ENCODE measurements around the gene TNFRSF14. TPM values are rescaled to one million over a fixed set of nuclear protein-coding genes. Genes with fewer than 3 reads are reported as not detected.

TNFRSF14 gene
- total and polyA plus RNA-seq, 9 of the 15 experiments (the other 6 are each of a cell fraction or from before 2014, with no cell fraction given): 0.11 to 2.3 (median 0.68) TPM; not detected in 2

DNA sequence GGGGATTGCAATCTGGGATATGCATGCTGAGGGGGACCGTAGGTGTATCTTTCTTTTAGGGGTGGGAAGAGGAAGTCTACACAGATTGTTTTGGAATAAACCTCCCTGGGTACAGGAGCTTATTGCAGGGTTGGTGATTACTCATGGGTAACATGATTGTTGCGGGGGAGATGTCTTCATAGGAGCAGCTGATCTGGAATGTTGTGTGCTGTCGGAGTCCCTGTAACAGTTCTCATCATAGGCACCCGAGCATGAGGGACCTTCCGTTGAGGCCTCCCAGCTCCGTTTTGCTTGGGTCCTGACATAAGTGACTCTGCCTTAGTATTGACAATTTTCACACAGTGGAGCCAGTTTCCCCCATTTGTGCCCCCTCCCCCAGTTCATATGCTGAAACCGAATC, 26.2 kb downstream of the TNFRSF14 start:
- POLR2A ChIA-PET: interaction anchor here (1.0 to 1.6 kb wide), 2 partner anchors 21 to 38 kb away, joined by 3 to 4 read pairs; no protein-coding TSS in a partner anchor
- H3K9ac ChIP-seq (ENCODE audit: insufficient read depth in 1 of 2, low read depth in 2 of 2, low read length in 2 of 2): no peak overlapping the region
- DNase-seq (ENCODE audit: extremely low read depth in 1 of 4, low spot score in 3 of 4) (no peak), FAIRE-seq (no peak), ATAC-seq (no peak)
- in situ Hi-C loops (cut with MboI) (no loop called here), intact Hi-C loops (cut with micrococcal nuclease) (no loop called here)
- peaks cover 8% of the 10 kb centered on the region; the same call in 1 of the 3 replicates for H3K79me2 ChIP-seq (ENCODE audit: control insufficient read depth, insufficient read depth, low read length)
- no peak for TF ChIP-seq ZC3H8 (IDR thresholded peaks at IDR 0.05)
- TF ChIP-seq, protein P1, sequence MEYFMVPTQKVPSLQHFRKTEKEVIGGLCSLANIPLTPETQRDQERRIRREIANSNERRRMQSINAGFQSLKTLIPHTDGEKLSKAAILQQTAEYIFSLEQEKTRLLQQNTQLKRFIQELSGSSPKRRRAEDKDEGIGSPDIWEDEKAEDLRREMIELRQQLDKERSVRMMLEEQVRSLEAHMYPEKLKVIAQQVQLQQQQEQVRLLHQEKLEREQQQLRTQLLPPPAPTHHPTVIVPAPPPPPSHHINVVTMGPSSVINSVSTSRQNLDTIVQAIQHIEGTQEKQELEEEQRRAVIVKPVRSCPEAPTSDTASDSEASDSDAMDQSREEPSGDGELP (CRISPR knock-in tag; IDR thresholded peaks at IDR 0.05; ENCODE audit: borderline replicate concordance): 0 out of 2 replicates have a peak, but pooled peaks have one; percentile 40
- TF ChIP-seq STAT5B (CRISPR knock-in tag; IDR thresholded peaks at IDR 0.05): no peak
- CTCF ChIA-PET (ENCODE audit: low intra/inter-chr PET ratio): no interaction called here
- no TSS peak for BruUV-seq (replicated peaks)
- H3K27ac ChIP-seq (ENCODE audit: extremely low read depth, low read depth, low read length): no peak overlapping the region
- no peak overlapping the region for H2AFZ ChIP-seq (ENCODE audit: low read depth, low read length)
- H3K36me3 ChIP-seq (ENCODE audit: control insufficient read depth, insufficient read depth, low read length): 0 out of 3 replicates have a peak, but pooled peaks cover 4% of the 10 kb centered on the region
- H4K20me1 ChIP-seq (replicated peaks; ENCODE audit: control insufficient read depth, insufficient read depth, low read length): no peaks in the 10 kb centered on the region
- H3K4me2 ChIP-seq (ENCODE audit: insufficient read depth, low read length): no peak overlapping the region
- H3K4me3 ChIP-seq: no peak overlapping the region
- H3K4me1 ChIP-seq (replicated peaks in 1 of 2; ENCODE audit: control insufficient read depth in 2 of 2, insufficient read depth in 2 of 2, low read length in 2 of 2): peaks cover 29 to 45% of the 10 kb centered on the region in 2 experiments
- H3K9me3 ChIP-seq (replicated peaks; ENCODE audit: control insufficient read depth, insufficient read depth, low read depth, low read length): no peaks in the 10 kb centered on the region
- H3K27me3 ChIP-seq (ENCODE audit: control insufficient read depth in 2 of 2, insufficient read depth in 2 of 2, low read length in 2 of 2): peaks cover 12 to 21% of the 10 kb centered on the region in 2 experiments
- H3K9me1 ChIP-seq (ENCODE audit: control insufficient read depth, insufficient read depth, low read length): no peaks in the 10 kb centered on the region
- 8% methylated on average over 7 of the region's 7 CpGs for WGBS (ENCODE audit: insufficient coverage, low coverage, missing lambda C conversion rate)

DNA sequence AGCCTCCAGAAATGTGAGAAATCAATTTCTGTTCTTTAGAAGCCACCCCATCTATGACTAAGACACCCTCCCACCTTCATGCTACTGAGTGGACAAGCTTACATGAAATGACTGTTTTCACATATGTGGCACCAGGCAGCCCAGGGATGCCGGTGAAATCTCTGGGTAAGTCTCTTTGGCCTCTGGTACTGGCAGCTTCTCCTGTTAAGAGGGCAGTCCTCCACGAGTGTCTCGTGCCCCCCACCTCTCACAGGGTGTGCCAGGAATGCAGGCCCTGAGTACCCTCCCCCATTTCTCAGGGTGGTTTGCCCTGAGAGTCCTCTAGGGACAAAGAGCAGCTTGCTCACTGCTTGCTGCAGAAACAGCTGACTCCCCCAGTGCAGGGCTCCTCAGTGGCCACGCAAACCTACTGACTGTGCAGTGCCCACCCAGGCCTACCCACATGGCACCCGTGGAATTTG, 27.2 kb downstream of the TNFRSF14 start:
- no peak overlapping the region for H3K4me3 ChIP-seq
- ChIA-PET CTCF (ENCODE audit: low intra/inter-chr PET ratio) (no interaction called here), POLR2A (interaction anchor here (1.3 to 1.6 kb wide), 3 partner anchors 10 to 27 kb away, joined by 3 to 4 read pairs (median 4); partner anchors contain the start of gene TNFRSF14)
- H2AFZ ChIP-seq (ENCODE audit: low read depth, low read length): no peak overlapping the region
- H3K27me3 ChIP-seq (ENCODE audit: control insufficient read depth in 2 of 2, insufficient read depth in 2 of 2, low read length in 2 of 2): peaks cover 12 to 21% of the 10 kb centered on the region in 2 experiments
- 18% methylated on average over 5 of the region's 5 CpGs for WGBS (ENCODE audit: insufficient coverage, low coverage, missing lambda C conversion rate)
- intact Hi-C loops (cut with micrococcal nuclease) (no loop called here), in situ Hi-C loops (cut with MboI) (no loop called here)
- H3K27ac ChIP-seq (ENCODE audit: extremely low read depth, low read depth, low read length): no peak overlapping the region
- H3K9ac ChIP-seq (ENCODE audit: insufficient read depth in 1 of 2, low read depth in 2 of 2, low read length in 2 of 2): peak overlapping the region in 1 of 2 experiments; percentile 6; a peak in 2 of 4 replicates
- ATAC-seq (no peak), FAIRE-seq (no peak), DNase-seq (ENCODE audit: extremely low read depth in 1 of 4, low spot score in 3 of 4) (no peak)
- H3K4me2 ChIP-seq (ENCODE audit: insufficient read depth, low read length): no peak overlapping the region
- peaks cover 8% of the 10 kb centered on the region; the same call in 1 of the 3 replicates for H3K79me2 ChIP-seq (ENCODE audit: control insufficient read depth, insufficient read depth, low read length)
- H3K9me1 ChIP-seq (ENCODE audit: control insufficient read depth, insufficient read depth, low read length): no peaks in the 10 kb centered on the region
- BruUV-seq (replicated peaks): no TSS peak
- no peaks in the 10 kb centered on the region for H3K9me3 ChIP-seq (replicated peaks; ENCODE audit: control insufficient read depth, insufficient read depth, low read depth, low read length)
- no peaks in the 10 kb centered on the region for H4K20me1 ChIP-seq (replicated peaks; ENCODE audit: control insufficient read depth, insufficient read depth, low read length)
- H3K36me3 ChIP-seq (ENCODE audit: control insufficient read depth, insufficient read depth, low read length): 0 out of 3 replicates have a peak, but pooled peaks cover 4% of the 10 kb centered on the region
- H3K4me1 ChIP-seq (replicated peaks in 1 of 2; ENCODE audit: control insufficient read depth in 2 of 2, insufficient read depth in 2 of 2, low read length in 2 of 2): peaks cover 24 to 45% of the 10 kb centered on the region in 2 experiments
- TF ChIP-seq, protein P1 (CRISPR knock-in tag; IDR thresholded peaks at IDR 0.05; ENCODE audit: borderline replicate concordance): peak; percentile 41; the same call in 1 of the 2 replicates
- no peak for TF ChIP-seq ZNF384 (IDR thresholded peaks at IDR 0.05; ENCODE audit: low read depth, low read length)
- TF ChIP-seq, protein P2, sequence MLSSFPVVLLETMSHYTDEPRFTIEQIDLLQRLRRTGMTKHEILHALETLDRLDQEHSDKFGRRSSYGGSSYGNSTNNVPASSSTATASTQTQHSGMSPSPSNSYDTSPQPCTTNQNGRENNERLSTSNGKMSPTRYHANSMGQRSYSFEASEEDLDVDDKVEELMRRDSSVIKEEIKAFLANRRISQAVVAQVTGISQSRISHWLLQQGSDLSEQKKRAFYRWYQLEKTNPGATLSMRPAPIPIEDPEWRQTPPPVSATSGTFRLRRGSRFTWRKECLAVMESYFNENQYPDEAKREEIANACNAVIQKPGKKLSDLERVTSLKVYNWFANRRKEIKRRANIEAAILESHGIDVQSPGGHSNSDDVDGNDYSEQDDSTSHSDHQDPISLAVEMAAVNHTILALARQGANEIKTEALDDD (IDR thresholded peaks at IDR 0.05): no peak
- 0 out of 2 replicates have a peak, but pooled peaks have one; percentile 9 for TF ChIP-seq POLR2A (conservative IDR thresholded peaks at IDR 0.05)
- TF ChIP-seq, protein P3, sequence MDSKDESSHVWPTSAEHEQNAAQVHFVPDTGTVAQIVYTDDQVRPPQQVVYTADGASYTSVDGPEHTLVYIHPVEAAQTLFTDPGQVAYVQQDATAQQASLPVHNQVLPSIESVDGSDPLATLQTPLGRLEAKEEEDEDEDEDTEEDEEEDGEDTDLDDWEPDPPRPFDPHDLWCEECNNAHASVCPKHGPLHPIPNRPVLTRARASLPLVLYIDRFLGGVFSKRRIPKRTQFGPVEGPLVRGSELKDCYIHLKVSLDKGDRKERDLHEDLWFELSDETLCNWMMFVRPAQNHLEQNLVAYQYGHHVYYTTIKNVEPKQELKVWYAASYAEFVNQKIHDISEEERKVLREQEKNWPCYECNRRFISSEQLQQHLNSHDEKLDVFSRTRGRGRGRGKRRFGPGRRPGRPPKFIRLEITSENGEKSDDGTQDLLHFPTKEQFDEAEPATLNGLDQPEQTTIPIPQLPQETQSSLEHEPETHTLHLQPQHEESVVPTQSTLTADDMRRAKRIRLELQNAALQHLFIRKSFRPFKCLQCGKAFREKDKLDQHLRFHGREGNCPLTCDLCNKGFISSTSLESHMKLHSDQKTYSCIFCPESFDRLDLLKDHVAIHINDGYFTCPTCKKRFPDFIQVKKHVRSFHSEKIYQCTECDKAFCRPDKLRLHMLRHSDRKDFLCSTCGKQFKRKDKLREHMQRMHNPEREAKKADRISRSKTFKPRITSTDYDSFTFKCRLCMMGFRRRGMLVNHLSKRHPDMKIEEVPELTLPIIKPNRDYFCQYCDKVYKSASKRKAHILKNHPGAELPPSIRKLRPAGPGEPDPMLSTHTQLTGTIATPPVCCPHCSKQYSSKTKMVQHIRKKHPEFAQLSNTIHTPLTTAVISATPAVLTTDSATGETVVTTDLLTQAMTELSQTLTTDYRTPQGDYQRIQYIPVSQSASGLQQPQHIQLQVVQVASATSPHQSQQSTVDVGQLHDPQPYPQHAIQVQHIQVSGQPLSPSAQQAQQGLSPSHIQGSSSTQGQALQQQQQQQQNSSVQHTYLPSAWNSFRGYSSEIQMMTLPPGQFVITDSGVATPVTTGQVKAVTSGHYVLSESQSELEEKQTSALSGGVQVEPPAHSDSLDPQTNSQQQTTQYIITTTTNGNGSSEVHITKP (IDR thresholded peaks at IDR 0.05; ENCODE audit: partially characterized antibody): peak; percentile 32
